ENCODE measurements around the gene ERCC3.

ERCC3 gene

DNA sequence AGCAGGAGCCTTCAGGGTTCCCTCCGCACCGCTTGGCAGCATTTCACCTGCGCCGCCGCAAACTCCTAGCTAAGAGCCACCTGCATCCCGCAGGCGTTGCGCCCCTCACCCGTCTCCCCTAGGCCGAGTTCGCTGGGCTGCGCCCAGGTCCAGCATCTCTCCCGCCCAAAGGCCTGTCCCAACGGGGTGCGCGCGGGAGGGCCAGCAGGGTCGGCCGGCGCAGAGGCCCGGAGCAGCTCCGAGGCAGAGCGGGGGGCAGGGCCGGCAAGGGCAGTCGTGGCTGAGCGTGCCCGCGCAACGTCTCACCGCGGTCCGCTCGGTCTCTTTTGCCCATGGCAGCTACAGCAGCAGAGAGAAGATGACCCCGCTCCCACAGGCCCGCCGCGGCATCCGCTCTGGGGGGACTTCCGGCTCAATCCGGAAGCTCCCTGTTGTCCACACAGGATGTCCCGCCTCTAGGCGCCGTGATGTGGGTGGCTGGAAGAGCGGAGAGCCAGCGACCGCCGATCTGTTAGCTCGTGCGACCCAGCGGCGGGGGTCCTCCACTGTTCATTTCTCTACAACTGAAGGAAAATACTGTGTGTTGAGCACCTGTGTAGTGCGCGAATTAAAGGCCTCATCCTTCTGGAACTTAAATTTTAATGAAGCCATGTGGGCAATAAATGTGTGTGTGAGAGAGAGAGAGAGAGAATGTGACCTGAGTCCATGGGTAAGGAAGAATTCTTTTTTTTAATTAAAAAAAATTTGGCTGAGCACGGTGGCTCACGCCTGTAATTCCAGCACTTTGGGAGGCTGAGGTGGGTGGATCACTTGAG lies at the start of gene ERCC3:
Gene ERCC3 (minus strand): TSS at position 397 of the 815 bp plus-strand sequence. CDS start 63 bp downstream, at position 334.
- DNase-seq (ENCODE audit: low read depth): peak; percentile 60

- DNase-seq (ENCODE audit: low read depth): no peak
Measured at GRCh38 chr2:127343277-127343676, 49.3 kb upstream of the ERCC3 start.

GRCh38 chr2:127342101-127342500 lies 48.2 kb upstream of the ERCC3 start:
- DNase-seq (ENCODE audit: low read depth): no peak

DNA sequence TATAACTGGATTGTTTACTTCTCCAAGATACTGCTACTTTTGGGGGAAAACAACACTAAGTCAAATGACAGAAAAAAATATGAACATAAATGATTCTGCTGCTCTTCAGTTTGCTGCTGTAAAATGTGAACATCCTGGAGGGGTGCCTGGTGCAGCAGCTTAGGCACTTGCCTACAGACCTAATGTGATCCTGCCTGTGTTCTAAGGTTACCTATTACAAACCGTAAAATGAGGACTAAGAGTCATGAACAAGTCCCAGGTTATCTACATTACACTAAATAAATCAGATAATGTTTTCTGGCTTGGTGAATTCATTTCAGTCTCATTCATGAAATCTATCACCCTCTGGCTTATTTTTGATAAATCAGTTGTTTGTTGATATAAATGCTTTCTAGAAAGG lies 38.4 kb upstream of the ERCC3 start:
- no peak for DNase-seq (ENCODE audit: low read depth)

DNA sequence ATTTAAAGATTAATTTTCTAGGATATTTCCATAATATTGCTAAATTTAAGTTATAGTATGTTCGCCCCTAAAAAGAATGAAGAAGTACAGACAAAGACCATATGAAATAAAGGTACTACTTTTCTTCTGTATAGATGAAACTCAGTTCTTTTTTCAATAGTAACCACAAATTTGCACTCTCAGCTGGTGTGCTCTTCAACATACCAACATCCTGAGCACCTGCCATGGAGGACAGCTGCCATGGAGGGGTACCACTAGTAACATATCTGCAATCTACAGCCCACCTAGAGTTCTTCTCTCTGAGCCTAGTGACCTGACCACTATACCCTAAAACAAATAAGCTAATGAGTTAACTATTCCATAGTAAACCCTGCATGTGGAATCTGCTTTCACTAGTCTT lies 36.8 kb upstream of the ERCC3 start:
- DNase-seq (ENCODE audit: low read depth): no peak

- no peak for DNase-seq (ENCODE audit: low read depth)
Measured at GRCh38 chr2:127326289-127326945, 32.5 kb upstream of the ERCC3 start.

DNA sequence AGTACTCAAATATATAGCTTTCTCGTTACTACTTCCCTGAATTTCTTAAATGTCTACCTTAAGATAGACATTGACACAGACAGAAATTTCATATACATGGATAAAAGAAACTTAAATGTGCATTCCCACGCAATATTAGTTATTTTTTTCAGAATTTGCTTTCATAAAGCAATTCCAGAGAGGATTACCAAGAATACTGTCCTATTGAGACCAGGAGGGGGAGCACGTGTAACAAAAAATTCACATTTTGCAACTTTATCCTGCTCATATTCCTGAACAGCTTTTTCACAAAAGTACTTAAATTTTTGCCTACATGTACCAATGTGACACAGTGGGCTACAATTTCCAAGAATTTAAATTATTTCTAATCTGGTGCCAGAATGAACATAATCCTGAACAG lies 30.7 kb upstream of the ERCC3 start:
- peak; percentile 56 for DNase-seq (ENCODE audit: low read depth)

DNA sequence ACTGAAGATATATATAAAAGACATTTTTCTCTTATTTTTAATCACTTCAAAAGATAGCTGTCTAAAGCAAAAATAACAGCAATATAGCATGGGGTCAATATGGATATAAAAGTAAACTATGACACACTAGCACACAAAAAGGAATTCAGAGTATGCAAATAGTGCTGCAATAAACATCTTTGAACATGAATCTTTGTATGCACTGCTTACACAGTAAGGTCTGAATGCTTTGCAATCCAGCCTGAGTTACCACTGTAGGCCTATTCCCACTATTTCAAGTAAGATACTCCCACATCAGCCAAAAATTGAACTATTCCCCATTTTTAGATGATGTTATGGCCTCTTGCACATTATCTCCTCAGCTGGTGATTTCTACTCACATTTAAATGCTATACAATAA lies 27.4 kb upstream of the ERCC3 start:
- no peak for DNase-seq (ENCODE audit: low read depth)

DNA sequence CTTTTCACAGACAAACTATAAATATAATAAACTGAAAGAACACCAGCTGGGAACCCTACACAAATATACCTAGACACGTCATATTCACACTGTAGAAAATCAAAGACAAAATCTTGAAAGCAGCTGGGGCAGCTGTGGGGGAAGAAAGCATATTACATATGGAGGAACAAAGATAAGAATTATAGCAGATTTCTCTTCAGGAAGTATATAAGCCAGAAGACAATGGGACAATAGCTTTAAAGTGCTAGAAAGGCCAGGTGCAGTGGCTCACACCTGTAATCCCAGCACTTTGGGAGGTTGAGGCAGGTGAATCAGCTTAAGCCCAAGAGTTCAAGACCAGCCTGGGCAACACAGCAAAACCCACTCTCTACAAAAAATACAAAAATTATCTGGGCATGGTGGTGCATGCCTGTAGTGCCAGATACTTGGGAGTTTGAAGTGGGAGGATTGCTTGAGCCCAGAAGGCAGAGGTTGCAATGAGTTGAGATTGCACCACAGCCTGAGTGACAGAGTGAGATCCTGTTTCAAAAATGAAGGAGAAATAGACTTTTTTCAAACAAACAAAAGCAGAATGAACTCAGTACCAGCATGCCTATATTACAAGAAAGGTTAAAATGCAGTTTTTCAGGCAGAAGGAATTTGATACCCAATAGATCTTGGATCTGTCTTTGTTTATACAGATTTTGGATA lies 26.8 kb upstream of the ERCC3 start:
- DNase-seq (ENCODE audit: low read depth): no peak

DNA sequence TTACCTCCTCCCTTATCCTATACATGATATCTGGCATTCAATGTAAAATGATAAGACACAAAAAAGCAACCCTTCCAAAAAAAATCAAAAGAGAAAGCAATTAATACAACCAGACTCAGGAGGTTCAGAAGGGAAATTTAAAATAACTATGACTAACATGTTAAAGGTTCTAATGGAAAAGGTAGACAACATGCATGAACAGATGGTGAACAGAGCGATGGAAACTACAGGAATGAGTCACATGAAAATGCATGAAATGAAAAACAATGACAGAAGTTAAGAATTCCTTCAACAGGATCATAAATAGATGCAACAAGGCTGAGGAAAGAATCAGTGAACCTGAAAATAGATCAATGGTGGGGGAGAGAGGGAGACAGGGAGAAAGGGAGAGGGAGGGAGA lies 26.1 kb upstream of the ERCC3 start:
- DNase-seq (ENCODE audit: low read depth): no peak

- DNase-seq (ENCODE audit: low read depth): no peak
Measured at GRCh38 chr2:127314193-127314988, 20.4 kb upstream of the ERCC3 start.

DNA sequence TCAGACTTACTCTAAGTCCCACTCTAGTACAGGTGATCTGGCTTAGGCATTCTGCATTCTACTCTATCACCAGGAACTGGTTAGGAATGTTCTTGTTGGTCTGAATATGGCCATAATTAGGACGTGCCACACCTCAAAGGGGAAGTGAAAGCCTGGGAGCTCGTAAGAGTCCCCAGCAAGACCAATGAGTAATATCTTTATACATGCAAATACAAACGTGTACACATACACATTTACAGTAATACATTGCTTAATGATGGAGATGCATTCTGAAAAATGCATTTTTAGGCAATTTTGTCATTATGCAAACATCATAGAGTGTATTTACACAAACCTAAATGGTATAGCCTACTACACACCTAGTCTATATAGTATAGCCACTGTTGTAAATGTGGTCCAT lies 19.5 kb upstream of the ERCC3 start:
- no peak for DNase-seq (ENCODE audit: low read depth)

- DNase-seq (ENCODE audit: low read depth): no peak
Measured at GRCh38 chr2:127310980-127311379, 17.0 kb upstream of the ERCC3 start.

- DNase-seq (ENCODE audit: low read depth): no peak
Measured at GRCh38 chr2:127309468-127309867, 15.5 kb upstream of the ERCC3 start.

DNA sequence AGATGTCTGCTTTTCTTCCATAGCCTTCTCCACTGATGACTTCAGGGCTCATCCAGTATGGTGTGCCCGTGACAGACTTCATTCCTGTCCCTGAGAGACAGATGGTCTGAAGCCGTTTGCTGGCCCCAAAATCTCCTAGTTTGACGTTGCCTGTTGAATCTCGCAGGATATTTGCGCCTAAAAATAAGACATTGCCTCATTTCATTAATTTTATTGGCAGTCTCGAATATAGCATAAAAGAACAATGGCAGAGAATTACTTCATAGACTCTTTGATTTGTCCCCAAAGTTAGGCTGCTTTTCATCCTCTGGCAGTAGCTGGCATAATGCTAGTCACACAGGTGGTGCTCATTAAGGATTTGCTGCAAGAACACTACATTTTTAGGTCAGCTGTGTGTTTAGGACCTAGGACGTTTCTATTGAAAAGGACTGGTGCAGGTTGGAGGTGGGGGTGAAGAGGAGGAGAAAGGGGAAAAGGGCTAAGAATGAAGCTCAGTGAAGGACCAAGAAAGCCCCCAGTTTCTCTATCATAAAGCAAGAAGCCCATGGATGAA lies 14.7 kb upstream of the ERCC3 start:
- DNase-seq (ENCODE audit: low read depth): no peak

GRCh38 chr2:127305990-127306585 lies 12.1 kb upstream of the ERCC3 start:
- no peak for DNase-seq (ENCODE audit: low read depth)

GRCh38 chr2:127302168-127302567 lies 8.2 kb upstream of the ERCC3 start:
- DNase-seq (ENCODE audit: low read depth): no peak

- no peak for DNase-seq (ENCODE audit: low read depth)
Measured at GRCh38 chr2:127293386-127293747, 577 bp downstream of the ERCC3 start.

DNA sequence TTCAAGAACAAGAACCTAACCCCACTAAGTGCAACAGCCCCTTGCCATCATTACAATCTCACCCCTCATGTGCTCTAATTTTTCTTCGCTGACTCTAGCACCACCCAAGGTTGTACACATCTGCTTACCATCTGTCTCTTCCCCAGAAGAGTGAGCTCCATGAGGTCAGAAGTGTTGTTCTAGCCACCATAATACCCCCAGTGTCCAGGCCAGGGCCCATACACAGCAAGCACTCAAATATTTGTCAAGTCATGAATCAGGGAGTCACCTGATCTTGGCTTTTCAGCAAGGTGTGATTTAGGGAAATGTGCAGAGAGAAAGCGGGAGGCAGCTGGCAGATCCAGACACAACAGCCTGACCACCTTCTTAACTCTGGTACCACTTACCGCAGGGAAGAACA lies 5.7 kb downstream of the ERCC3 start:
- no peak for DNase-seq (ENCODE audit: low read depth)

- DNase-seq (ENCODE audit: low read depth): no peak
Measured at GRCh38 chr2:127283275-127283674, 10.7 kb downstream of the ERCC3 start.

GRCh38 chr2:127280693-127281092 lies 13.3 kb downstream of the ERCC3 start:
- no peak for DNase-seq (ENCODE audit: low read depth)

DNA sequence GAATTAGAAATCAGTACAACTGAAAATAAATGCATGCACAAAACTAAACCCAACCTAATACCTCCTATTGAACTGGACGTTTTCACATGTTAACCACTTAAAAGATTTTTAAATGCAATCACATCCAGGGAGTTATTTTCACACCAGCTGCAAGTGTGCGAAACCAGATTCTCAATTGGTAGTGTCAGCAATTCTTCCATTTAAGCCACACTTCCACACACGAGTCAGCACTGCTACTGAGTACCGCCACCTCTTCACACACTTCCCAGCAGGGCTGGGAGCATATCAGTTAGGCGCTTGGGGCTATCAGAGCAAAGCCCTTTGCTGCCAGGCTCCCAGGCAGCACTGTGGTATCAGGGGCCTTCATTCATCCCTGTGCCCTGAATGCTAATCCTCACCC lies 14.2 kb downstream of the ERCC3 start:
- DNase-seq (ENCODE audit: low read depth): no peak
